HG02798 (cell line): ENCODE measurements around the gene WRNIP1.

Source experiments
- ATAC-seq: cut with Tn5 transposase; IDR thresholded peaks from one replicate; pipeline ENCODE4 v1.9.1; 2021; ENCODE audit warnings: mild to moderate bottlenecking; ENCODE audit not compliant: unreplicated experiment, poor library complexity

The WRNIP1 gene

GRCh38 chr6:2827142-2827541 is 61.9 kb downstream of the WRNIP1 start:
- no peak for ATAC-seq

DNA sequence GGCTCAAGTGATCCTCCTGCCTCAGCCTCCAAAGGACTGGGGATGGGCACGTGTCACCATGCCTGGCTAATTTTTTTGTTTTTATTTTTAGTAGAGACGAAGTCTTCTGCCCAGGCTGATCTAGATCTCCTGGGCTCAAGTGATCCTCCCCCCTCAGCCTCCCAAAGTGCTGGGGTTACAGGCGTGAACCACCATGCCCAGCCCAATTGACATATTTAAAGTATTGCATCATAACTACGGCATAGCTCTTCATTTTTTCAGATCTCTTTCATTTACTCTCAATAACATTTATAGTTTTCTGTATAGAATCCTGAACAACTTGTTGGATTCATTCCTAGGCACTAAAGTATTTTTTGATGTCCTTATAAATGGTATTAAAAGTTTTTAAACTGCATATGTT is 63.4 kb downstream of the WRNIP1 start:
- no peak for ATAC-seq

DNA sequence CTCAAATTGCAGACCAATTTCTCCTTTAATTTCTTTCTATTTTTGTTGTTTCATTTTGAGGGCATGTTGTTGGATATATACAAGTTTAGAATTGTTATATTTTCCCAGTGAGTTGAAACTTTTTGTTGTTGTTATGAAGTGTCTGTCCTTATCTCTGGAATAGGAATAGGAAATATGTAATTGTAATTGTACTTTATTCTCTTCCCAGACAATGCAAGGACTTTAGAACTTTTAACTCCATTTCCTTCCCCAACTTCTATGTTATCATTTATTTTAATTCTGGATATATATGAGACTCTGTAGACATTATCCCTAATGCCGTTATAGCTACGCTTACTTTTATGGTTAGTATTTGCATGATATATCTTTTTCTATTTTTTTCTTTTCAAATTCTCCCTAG is 64.1 kb downstream of the WRNIP1 start:
- ATAC-seq = no peak

GRCh38 chr6:2830183-2830582 is 65.0 kb downstream of the WRNIP1 start:
- ATAC-seq = no peak

- no peak for ATAC-seq
Measured at GRCh38 chr6:2831392-2831791, 66.2 kb downstream of the WRNIP1 start.

- ATAC-seq = no peak
Measured at GRCh38 chr6:2834262-2834661, 69.1 kb downstream of the WRNIP1 start.
